Measurements from ENCODE around the gene NRIP2.

GRCh38 chr12:2842948-2843347 lies 8.1 kb upstream of the NRIP2 start:
- TF ChIP-seq CTCF (conservative IDR thresholded peaks at IDR 0.05; ENCODE audit: low read length) (no peak), EZH2phosphoT487 (IDR thresholded peaks at IDR 0.05; ENCODE audit: borderline replicate concordance, low read depth, low read length) (no peak)
